Measurements from ENCODE around the gene TBC1D20.
"Not testable (repeated sequence)": the region's sequence is repeated elsewhere in the genome, so short reads cannot be mapped to it uniquely, and the experiment has no call there.

TBC1D20 gene

GRCh38 chr20:475463-476357 lies 13.4 kb upstream of the TBC1D20 start:
- no peak for DNase-seq

- no peak for DNase-seq
Measured at GRCh38 chr20:474581-474980, 12.2 kb upstream of the TBC1D20 start.

- no peak for DNase-seq
Measured at GRCh38 chr20:472889-473292, 10.6 kb upstream of the TBC1D20 start.

- DNase-seq = no peak
Measured at GRCh38 chr20:472137-472846, 10.0 kb upstream of the TBC1D20 start.

- no peak for DNase-seq
Measured at GRCh38 chr20:469746-470490, 7.6 kb upstream of the TBC1D20 start.

GRCh38 chr20:467755-468154 lies 5.4 kb upstream of the TBC1D20 start:
- no peak for DNase-seq

- peak; percentile 64 for DNase-seq
Measured at GRCh38 chr20:461254-462198, 807 bp downstream of the TBC1D20 start.

- no peak for DNase-seq
Measured at GRCh38 chr20:460707-461106, 1.6 kb downstream of the TBC1D20 start.

- DNase-seq = no peak
Measured at GRCh38 chr20:460180-460579, 2.2 kb downstream of the TBC1D20 start.

GRCh38 chr20:458776-459175 lies 3.6 kb downstream of the TBC1D20 start:
- no peak for DNase-seq

- DNase-seq = no peak
Measured at GRCh38 chr20:454951-455350, 7.4 kb downstream of the TBC1D20 start.

- not testable (repeated sequence) for DNase-seq
Measured at GRCh38 chr20:452021-452420, 10.3 kb downstream of the TBC1D20 start.

- DNase-seq = no peak
Measured at GRCh38 chr20:445514-446336, 16.6 kb downstream of the TBC1D20 start.

- DNase-seq = peak; percentile 65
Measured at GRCh38 chr20:444862-445426, 17.4 kb downstream of the TBC1D20 start.

- no peak for DNase-seq
Measured at GRCh38 chr20:444117-444516, 18.2 kb downstream of the TBC1D20 start.

- no peak for DNase-seq
Measured at GRCh38 chr20:443223-443775, 19.0 kb downstream of the TBC1D20 start.

GRCh38 chr20:440636-441035 lies 21.7 kb downstream of the TBC1D20 start:
- DNase-seq = peak; percentile 34

- DNase-seq = no peak
Measured at GRCh38 chr20:440148-440547, 22.2 kb downstream of the TBC1D20 start.

- no peak for DNase-seq
Measured at GRCh38 chr20:438571-439469, 23.5 kb downstream of the TBC1D20 start.
